BLaER1 treated with 17β-estradiol and CSF1 and Interleukin-3, amounts not matched to agents 10 nM and 100 nM (cell line): Measurements from ENCODE around the gene ZC3HAV1L.
A peak's percentile ranks its signal among the peaks of the same experiment; 100 is the strongest.
"Not testable (repeated sequence)": the region's sequence is repeated elsewhere in the genome, so short reads cannot be mapped to it uniquely, and the experiment has no call there.

Experiments
- H3K27ac ChIP-seq, 11 experiments: shearing (Covaris generic); formaldehyde crosslinking; 2 replicates each; pipeline ENCODE4 v1.8.1; 2022
- H3K27me3 ChIP-seq, 11 experiments: shearing (Covaris generic); formaldehyde crosslinking; 2 replicates each; pipeline ENCODE4 v1.8.1; 2022
- H3K36me3 ChIP-seq, 11 experiments: shearing (Covaris generic); formaldehyde crosslinking; 2 replicates each; pipeline ENCODE4 v1.8.1; 2022
- H3K4me1 ChIP-seq, 10 experiments: shearing (Covaris generic); formaldehyde crosslinking; 2 replicates each; pipeline ENCODE4 v1.8.1; 2022
- H3K4me2 ChIP-seq, 11 experiments: shearing (Covaris generic); formaldehyde crosslinking; 2 replicates each; pipeline ENCODE4 v1.8.1; 2022
- H3K4me3 ChIP-seq, 10 experiments: shearing (Covaris generic); formaldehyde crosslinking; 2 replicates each; pipeline ENCODE4 v1.8.1; 2022
- H3K9ac ChIP-seq, 11 experiments: shearing (Covaris generic); formaldehyde crosslinking; 2 replicates each; pipeline ENCODE4 v1.8.1; 2022
- H3K9me3 ChIP-seq, 11 experiments: shearing (Covaris generic); formaldehyde crosslinking; replicated peaks in 1 of 11; 2 replicates each; pipeline ENCODE4 v1.8.1; 2022
- H4K20me1 ChIP-seq, 11 experiments: shearing (Covaris generic); formaldehyde crosslinking; 2 replicates each; pipeline ENCODE4 v1.8.1; 2022
- Cebpa-rat ChIP-seq, 11 experiments: shearing (Covaris generic); IDR thresholded peaks; 2 replicates each; pipeline ENCODE4 v1.8.1; 2022

Gene ZC3HAV1L

DNA sequence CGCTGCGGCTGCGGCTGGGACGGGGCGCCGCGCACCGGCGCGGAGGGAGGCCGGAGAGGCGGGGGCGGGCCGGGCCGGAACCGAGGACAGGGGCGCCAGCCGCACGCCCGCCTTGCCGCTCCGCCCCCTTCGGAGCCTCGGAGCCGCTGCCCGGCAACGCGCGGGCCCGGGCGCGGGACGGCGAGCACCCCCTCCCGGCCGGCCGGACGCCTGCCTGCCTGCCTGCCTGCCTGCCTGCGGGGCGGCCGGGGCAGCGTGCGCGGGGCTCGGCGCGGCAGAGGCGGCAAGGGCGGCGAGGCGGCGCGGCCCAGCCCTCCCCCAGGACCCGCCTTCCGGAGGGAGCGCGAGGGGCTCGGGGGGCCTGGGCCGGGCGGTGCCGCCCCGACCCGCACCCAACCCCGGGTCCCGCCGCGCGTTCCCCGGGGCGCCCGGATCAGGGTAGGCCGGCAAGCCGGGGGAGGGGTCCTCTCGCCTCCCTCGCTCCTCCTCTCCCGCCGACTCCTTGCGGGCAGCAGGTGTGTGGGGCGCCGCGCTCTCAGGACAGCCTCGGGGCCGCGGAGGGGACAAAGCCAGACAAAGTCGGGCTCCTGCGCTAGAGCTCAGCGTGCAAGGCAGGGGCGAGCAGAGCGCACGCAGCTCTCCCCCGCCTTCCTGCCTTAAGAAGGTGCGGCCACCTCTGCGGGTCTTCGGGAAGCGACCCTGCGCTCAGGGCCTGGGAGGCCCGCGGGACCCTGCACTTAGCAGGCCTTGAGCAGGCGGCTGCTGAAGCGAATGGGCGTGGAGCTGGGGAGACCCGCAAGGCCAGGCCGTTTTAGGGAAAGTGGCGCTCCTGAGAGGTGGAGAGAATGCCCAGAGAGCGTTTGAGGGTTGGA is 54.3 kb downstream of the ZC3HAV1L start, which contains the start of gene KIAA1549:
Gene KIAA1549, minus strand, starts transcription at position 58 of the 872 bp plus-strand sequence. CDS start 120 bp downstream, outside the sequence.
- peak within 1 kb of the TSS; percentile 76 to 94 (median 84) for H3K4me3 ChIP-seq
- H3K27me3 ChIP-seq: peaks cover 4 to 24% (median 17%) of the 10 kb centered on the region in 11 experiments; a peak in 17 of 22 replicates
- no peaks in the 10 kb centered on the region for H3K9me3 ChIP-seq
- no peaks in the 10 kb centered on the region for H3K36me3 ChIP-seq
- H3K4me1 ChIP-seq: peaks cover 10 to 25% (median 17%) of the 10 kb centered on the region in 10 experiments
- peaks cover 0 to 16% (median 0%) of the 10 kb centered on the region in 11 experiments; a peak in 6 of 22 replicates for H4K20me1 ChIP-seq
- H3K4me2 ChIP-seq: peak within 1 kb of the TSS; percentile 86 to 99 (median 96)
- peak within 1 kb of the TSS; percentile 73 to 92 (median 84) for H3K9ac ChIP-seq
- no peak for TF ChIP-seq Cebpa-rat (IDR thresholded peaks at IDR 0.05)
- peak within 1 kb of the TSS in 10 of 11 experiments; percentile 57 to 79 (median 71); a peak in 20 of 22 replicates for H3K27ac ChIP-seq

DNA sequence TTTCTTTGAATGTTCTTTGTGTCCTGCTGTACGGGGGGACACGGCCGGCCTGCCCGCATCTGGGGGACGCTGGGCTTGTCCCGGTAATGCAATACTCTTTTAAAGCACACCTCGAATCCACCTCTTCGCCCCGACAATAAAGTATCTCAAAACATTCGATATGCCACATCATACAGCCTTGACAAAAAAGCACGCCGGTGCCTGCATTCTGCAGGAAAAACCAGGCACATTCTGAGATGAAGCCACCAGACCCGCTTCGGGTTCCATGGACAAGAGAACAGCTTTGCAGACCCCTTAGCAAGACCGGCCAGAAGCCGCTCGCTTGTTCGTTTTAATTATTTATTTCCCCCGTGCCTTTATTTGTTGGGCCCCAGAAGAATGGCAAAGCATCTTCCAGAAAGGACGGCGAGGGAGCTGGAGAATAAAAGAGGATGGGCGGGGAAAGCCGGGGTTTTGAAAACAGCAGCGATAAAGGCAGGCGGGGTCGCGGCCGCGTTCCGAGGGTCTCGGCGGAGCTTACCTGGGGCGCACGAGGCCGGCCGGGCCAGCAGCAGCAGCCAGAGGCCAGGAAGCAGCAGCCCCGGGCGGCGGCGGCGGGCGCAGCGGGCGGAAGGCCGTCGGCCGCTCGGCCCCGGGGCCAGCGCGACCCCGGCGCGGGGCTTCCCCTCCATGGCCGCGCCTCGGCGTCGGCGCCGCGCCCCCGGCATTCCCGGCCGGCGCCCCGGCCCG is 55.1 kb downstream of the ZC3HAV1L start:
- H3K9ac ChIP-seq: peak overlapping the region; percentile 73 to 92 (median 84)
- no peaks in the 10 kb centered on the region for H3K36me3 ChIP-seq
- H3K9me3 ChIP-seq: no peaks in the 10 kb centered on the region
- H3K27me3 ChIP-seq: peaks cover 4 to 24% (median 17%) of the 10 kb centered on the region in 11 experiments; a peak in 17 of 22 replicates
- peaks cover 13 to 33% (median 25%) of the 10 kb centered on the region in 10 experiments for H3K4me1 ChIP-seq
- H4K20me1 ChIP-seq: peaks cover 0 to 24% (median 0%) of the 10 kb centered on the region in 11 experiments; a peak in 6 of 22 replicates
- peak overlapping the region; percentile 86 to 99 (median 96) for H3K4me2 ChIP-seq
- H3K4me3 ChIP-seq: peak overlapping the region; percentile 76 to 94 (median 84)
- no peak for TF ChIP-seq Cebpa-rat (IDR thresholded peaks at IDR 0.05)
- H3K27ac ChIP-seq: peak overlapping the region in 10 of 11 experiments; percentile 57 to 79 (median 71); a peak in 20 of 22 replicates

DNA sequence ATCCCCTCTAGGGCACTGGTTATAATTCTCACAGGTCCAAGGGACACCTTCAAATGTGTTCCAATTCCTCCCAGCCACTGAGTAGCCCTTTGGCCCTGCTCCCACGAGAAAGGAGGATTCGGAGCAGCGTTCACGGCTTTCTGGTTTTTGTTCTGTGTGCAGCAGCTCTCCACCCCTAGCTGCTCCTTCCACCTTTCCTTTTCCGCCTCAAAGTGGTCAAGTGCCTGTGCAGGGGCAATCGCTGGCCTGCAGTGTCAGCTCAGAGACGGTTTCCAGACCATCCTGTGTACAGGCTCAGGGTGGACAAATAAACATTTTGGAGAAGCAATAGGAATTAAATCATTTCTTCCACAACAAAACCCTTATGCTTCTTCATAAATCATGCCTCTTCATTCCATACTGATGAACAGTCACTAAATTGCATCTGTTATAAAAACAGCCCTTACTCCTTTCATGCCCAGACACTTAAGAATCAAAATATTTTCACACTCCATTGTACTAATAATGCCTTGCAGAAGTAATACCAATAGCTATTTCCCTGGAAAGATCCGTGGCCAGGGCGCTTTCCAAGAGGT is 55.8 kb downstream of the ZC3HAV1L start:
- no peaks in the 10 kb centered on the region for H3K9me3 ChIP-seq
- peak overlapping the region; percentile 73 to 92 (median 84); a peak in 21 of 22 replicates for H3K9ac ChIP-seq
- H3K4me3 ChIP-seq: peak overlapping the region; percentile 76 to 94 (median 84)
- H4K20me1 ChIP-seq: peaks cover 0 to 31% (median 1%) of the 10 kb centered on the region in 11 experiments; a peak in 6 of 22 replicates
- TF ChIP-seq Cebpa-rat (IDR thresholded peaks at IDR 0.05): no peak
- peaks cover 18 to 40% (median 32%) of the 10 kb centered on the region in 10 experiments for H3K4me1 ChIP-seq
- H3K27me3 ChIP-seq: peaks cover 4 to 24% (median 17%) of the 10 kb centered on the region in 11 experiments; a peak in 17 of 22 replicates
- H3K36me3 ChIP-seq: no peaks in the 10 kb centered on the region
- H3K27ac ChIP-seq: no peak overlapping the region
- peak overlapping the region; percentile 86 to 99 (median 96) for H3K4me2 ChIP-seq

DNA sequence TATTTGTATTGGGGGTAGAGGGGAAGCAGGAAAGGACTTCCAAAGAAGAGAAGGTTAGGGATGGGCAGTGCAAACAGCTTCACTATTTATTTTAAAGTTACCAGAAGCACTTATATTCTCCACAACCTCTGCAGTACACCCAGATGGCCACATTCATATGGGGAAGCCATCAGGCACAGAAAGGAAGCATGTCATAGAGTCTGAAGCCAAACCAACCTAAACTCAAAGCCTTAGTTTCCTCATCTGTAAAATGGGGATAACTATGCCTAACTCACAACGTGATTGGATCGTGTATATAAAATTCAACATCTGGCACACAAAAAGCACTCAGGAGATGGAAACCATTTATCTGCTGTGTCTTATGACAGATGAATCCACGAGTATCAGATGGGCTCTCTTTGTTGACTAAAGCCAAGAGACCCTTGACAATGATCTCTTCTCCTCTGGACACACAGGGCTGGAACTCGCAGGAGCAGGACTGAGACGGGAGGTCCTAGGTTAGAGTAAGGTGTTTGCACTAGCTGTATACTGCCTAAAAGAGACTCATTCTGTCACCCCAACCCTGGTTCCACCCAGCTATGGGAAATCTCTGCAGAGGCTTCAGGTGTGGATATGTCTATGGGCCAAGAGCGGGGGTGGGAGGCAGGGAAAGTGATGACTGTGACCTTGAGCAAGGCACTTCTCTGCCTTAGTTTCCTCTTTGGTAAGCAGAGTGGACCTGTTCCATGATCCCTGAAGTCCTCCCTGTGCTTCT is 56.4 kb downstream of the ZC3HAV1L start:
- peak overlapping the region in 5 of 11 experiments; percentile 84 to 92 (median 87); a peak in 7 of 22 replicates for H3K9ac ChIP-seq
- no peaks in the 10 kb centered on the region for H3K9me3 ChIP-seq
- peak overlapping the region; percentile 86 to 99 (median 96) for H3K4me2 ChIP-seq
- no peaks in the 10 kb centered on the region for H3K36me3 ChIP-seq
- peak overlapping the region in 8 of 10 experiments; percentile 79 to 94 (median 86); a peak in 13 of 20 replicates for H3K4me3 ChIP-seq
- TF ChIP-seq Cebpa-rat (IDR thresholded peaks at IDR 0.05): no peak
- H3K4me1 ChIP-seq: peaks cover 18 to 46% (median 36%) of the 10 kb centered on the region in 10 experiments
- H4K20me1 ChIP-seq: peaks cover 0 to 37% (median 5%) of the 10 kb centered on the region in 11 experiments; a peak in 6 of 22 replicates
- peaks cover 4 to 24% (median 17%) of the 10 kb centered on the region in 11 experiments; a peak in 17 of 22 replicates for H3K27me3 ChIP-seq
- H3K27ac ChIP-seq: no peak overlapping the region

DNA sequence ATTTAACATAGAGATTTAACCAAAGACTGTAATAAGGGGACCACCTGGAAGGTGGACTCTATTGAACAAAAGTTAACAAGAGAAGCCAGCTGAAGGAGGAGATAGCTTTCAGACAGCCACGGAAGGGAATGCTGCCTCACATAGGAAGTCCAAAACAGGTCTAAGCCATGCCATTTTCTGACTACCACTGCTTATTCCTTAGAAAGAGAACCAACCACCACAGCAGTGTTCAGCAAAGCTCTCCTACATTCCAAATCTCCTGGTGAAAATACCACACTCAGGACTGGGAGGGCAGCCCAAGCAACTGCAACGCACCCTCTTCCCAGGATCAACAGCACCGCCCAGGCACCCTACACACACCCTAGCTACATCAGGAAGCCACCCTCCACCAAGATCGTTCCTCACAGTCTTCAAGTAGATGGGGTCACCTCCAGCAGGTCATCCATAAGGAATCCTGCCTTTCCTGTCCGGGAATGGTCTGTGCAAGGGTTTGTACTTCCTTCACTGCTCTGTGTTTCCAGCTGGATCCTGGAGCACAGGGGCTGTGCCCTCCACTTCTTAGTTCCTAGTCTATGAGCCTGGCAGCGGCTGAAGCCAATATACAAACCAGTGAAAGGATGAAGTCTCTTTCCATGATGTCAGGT is 57.2 kb downstream of the ZC3HAV1L start:
- Histone ChIP-seq H3K9me3 (no peaks in the 10 kb centered on the region), H3K9ac (no peak overlapping the region), H3K27ac (no peak overlapping the region), H3K4me1 (peaks cover 18 to 49% (median 36%) of the 10 kb centered on the region in 10 experiments), H3K4me2 (peak overlapping the region in 2 of 11 experiments; percentile 1 to 15; a peak in 2 of 22 replicates), H3K27me3 (peaks cover 4 to 24% (median 17%) of the 10 kb centered on the region in 11 experiments; a peak in 17 of 22 replicates), H3K36me3 (peaks cover 0 to 5% (median 0%) of the 10 kb centered on the region in 11 experiments; a peak in 1 of 22 replicates), H4K20me1 (peaks cover 0 to 41% (median 5%) of the 10 kb centered on the region in 11 experiments; a peak in 6 of 22 replicates), H3K4me3 (no peak overlapping the region)
- no peak for TF ChIP-seq Cebpa-rat (IDR thresholded peaks at IDR 0.05)

DNA sequence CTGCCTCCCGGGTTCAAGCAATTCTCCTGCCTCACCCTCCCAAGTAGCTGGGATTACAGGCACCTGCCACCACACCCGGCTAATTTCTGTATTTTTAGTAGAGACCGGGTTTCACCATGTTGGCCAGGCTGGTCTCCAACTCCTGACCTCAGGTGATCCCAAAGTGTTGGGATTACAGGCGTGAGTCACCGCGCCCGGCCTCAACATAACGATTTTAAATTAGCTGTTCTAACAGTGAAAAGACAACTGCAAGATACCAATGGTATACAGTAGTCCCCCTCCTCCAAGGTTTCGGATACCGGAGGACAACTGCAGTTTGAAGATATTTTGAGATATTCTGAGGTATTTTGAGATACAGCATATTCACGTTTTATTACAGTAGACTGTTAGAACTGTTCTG is 59.7 kb downstream of the ZC3HAV1L start:
- not testable (repeated sequence) for H3K27ac ChIP-seq, H3K36me3 ChIP-seq, H3K9me3 ChIP-seq, H3K4me3 ChIP-seq
- H3K4me1 ChIP-seq: peaks cover 18 to 44% (median 33%) of the 10 kb centered on the region in 10 experiments
- peak overlapping the region; percentile 10 to 74 (median 47); a peak in 19 of 22 replicates for H3K4me2 ChIP-seq
- H4K20me1 ChIP-seq: peaks cover 0 to 45% (median 5%) of the 10 kb centered on the region in 11 experiments; a peak in 8 of 22 replicates
- peaks cover 0 to 16% (median 8%) of the 10 kb centered on the region in 11 experiments; a peak in 13 of 22 replicates for H3K27me3 ChIP-seq
- 0 out of 22 replicates have a peak overlapping the region, but pooled peaks of 1 of the 11 experiments have one; percentile 1 for H3K9ac ChIP-seq
